Activated naive CD4-positive, alpha-beta T cell treated with anti-CD3 and anti-CD28 coated beads for 36 hours (primary cell): ENCODE data around the gene STAT3. TPM values are rescaled to one million over a fixed set of nuclear protein-coding genes. Genes with fewer than 3 reads are reported as not detected.
A peak's percentile ranks its signal among the peaks of the same experiment; 100 is the strongest.

Source experiments
- CTCF ChIA-PET: fragments of 350-600 bp; sonication (Branson Sonifier 250); formaldehyde crosslinking; loops from one replicate; lab custom pipeline; 2021; ENCODE audit warnings: antibody characterized with exemption; lab: Charles Lee
- DNase-seq: peaks from one replicate; pipeline ENCODE4 v3.0.0-alpha.2; 2020
- H3K27ac Mint-ChIP-seq: one replicate; pipeline ENCODE4 v1.8.0; 2021; ENCODE audit warnings: mild to moderate bottlenecking, mixed read lengths
- H3K27me3 Mint-ChIP-seq: one replicate; pipeline ENCODE4 v1.8.0; 2021; ENCODE audit warnings: low read depth, mixed read lengths
- H3K36me3 Mint-ChIP-seq: one replicate; pipeline ENCODE4 v1.8.0; 2021; ENCODE audit warnings: low read depth, mixed read lengths
- H3K4me1 Mint-ChIP-seq: one replicate; pipeline ENCODE4 v1.8.0; 2021; ENCODE audit warnings: low read depth, mixed read lengths
- H3K4me3 Mint-ChIP-seq: one replicate; pipeline ENCODE4 v1.8.0; 2021; ENCODE audit warnings: mild to moderate bottlenecking, moderate library complexity, mixed read lengths
- H3K9me3 Mint-ChIP-seq: one replicate; pipeline ENCODE4 v1.8.0; 2021; ENCODE audit warnings: mixed read lengths
- intact Hi-C: fragments of 100-400 bp; cut with micrococcal nuclease; formaldehyde crosslinking; loops from one replicate; pipeline ENCODE4 v1.15.1; 2023
- total RNA-seq, 2 experiments: library from RNA; stranded (reverse); gene quantifications; one replicate each; pipeline ENCODE4 v1.2.3, GENCODE V29; 2021

Gene STAT3
- total RNA-seq: 100 to 1,000 TPM; 404 to 408 TPM

GRCh38 chr17:42388381-42389134, at the start of gene STAT3:
Gene STAT3, minus strand, starts transcription at chr17:42388442. Its CDS starts 39,926 bp downstream, at chr17:42348516.
- CTCF ChIA-PET: interaction anchor here (0.6 to 4.8 kb wide), 15 partner anchors 10 to 79 kb away, joined by 3 to 59 read pairs (median 4); no protein-coding TSS in a partner anchor
- Mint-ChIP-seq H3K9me3 (no peaks in the 10 kb centered on the region), H3K36me3 (peaks cover 37% of the 10 kb centered on the region), H3K27ac (peak within 1 kb of the TSS; percentile 100), H3K27me3 (no peaks in the 10 kb centered on the region), H3K4me3 (peak within 1 kb of the TSS; percentile 97), H3K4me1 (peaks cover 47% of the 10 kb centered on the region)
- intact Hi-C loops: loop anchor here (1.0 to 2.0 kb wide), 9 partner anchors 9 to 700 kb away; partner anchors contain the start of gene EIF1
- peak; percentile 100 for DNase-seq

- peaks cover 2% of the 10 kb centered on the region for H3K27me3 Mint-ChIP-seq
- H3K36me3 Mint-ChIP-seq: no peaks in the 10 kb centered on the region
- CTCF ChIA-PET: interaction anchor here (1.2 to 1.3 kb wide), 3 partner anchors 8 to 94 kb away, joined by 3 to 6 read pairs (median 4); no protein-coding TSS in a partner anchor
- no peaks in the 10 kb centered on the region for H3K4me1 Mint-ChIP-seq
- intact Hi-C loops: no loop called here
- no peaks in the 10 kb centered on the region for H3K9me3 Mint-ChIP-seq
- no peak for DNase-seq
- H3K4me3 Mint-ChIP-seq: no peak overlapping the region
- no peak overlapping the region for H3K27ac Mint-ChIP-seq
These were observed 48.1 kb upstream of the STAT3 start for GRCh38 chr17:42436391-42436790.

- Mint-ChIP-seq H3K4me1 (peaks cover 4% of the 10 kb centered on the region), H3K36me3 (no peaks in the 10 kb centered on the region), H3K9me3 (no peaks in the 10 kb centered on the region), H3K4me3 (no peak overlapping the region), H3K27ac (no peak overlapping the region), H3K27me3 (peaks cover 2% of the 10 kb centered on the region)
- intact Hi-C loops: no loop called here
- CTCF ChIA-PET: interaction anchor here (0.9 to 1.7 kb wide), 4 partner anchors 9 to 95 kb away, joined by 5 to 8 read pairs (median 5); partner anchors contain the start of gene CAVIN1
- DNase-seq: no peak
These were observed 43.5 kb upstream of the STAT3 start for GRCh38 chr17:42431758-42432161.

- Mint-ChIP-seq H3K4me1 (peaks cover 4% of the 10 kb centered on the region), H3K9me3 (no peaks in the 10 kb centered on the region), H3K27me3 (peaks cover 2% of the 10 kb centered on the region), H3K36me3 (no peaks in the 10 kb centered on the region), H3K4me3 (no peak overlapping the region), H3K27ac (no peak overlapping the region)
- CTCF ChIA-PET: interaction anchor here (0.6 to 0.7 kb wide), 2 partner anchors 10 to 84 kb away, joined by 3 read pairs; no protein-coding TSS in a partner anchor
- intact Hi-C loops: loop anchor here (10.0 kb wide), 1 partner anchor 245 kb away; the partner anchor contains the start of gene PLEKHH3
- no peak for DNase-seq
These were observed 41.6 kb upstream of the STAT3 start for GRCh38 chr17:42429726-42430447.

GRCh38 chr17:42428141-42428944, 40.1 kb upstream of the STAT3 start:
- no peaks in the 10 kb centered on the region for H3K36me3 Mint-ChIP-seq
- CTCF ChIA-PET: interaction anchor here (0.6 to 1.7 kb wide), 9 partner anchors 9 to 387 kb away, joined by 3 to 6 read pairs (median 3); no protein-coding TSS in a partner anchor
- peaks cover 4% of the 10 kb centered on the region for H3K4me1 Mint-ChIP-seq
- H3K27ac Mint-ChIP-seq: no peak overlapping the region
- peaks cover 9% of the 10 kb centered on the region for H3K27me3 Mint-ChIP-seq
- H3K9me3 Mint-ChIP-seq: no peaks in the 10 kb centered on the region
- intact Hi-C loops: loop anchor here (1.0 to 10.0 kb wide), 3 partner anchors 89 to 246 kb away; partner anchors contain the start of gene PLEKHH3
- peak; percentile 57 for DNase-seq
- no peak overlapping the region for H3K4me3 Mint-ChIP-seq

DNA sequence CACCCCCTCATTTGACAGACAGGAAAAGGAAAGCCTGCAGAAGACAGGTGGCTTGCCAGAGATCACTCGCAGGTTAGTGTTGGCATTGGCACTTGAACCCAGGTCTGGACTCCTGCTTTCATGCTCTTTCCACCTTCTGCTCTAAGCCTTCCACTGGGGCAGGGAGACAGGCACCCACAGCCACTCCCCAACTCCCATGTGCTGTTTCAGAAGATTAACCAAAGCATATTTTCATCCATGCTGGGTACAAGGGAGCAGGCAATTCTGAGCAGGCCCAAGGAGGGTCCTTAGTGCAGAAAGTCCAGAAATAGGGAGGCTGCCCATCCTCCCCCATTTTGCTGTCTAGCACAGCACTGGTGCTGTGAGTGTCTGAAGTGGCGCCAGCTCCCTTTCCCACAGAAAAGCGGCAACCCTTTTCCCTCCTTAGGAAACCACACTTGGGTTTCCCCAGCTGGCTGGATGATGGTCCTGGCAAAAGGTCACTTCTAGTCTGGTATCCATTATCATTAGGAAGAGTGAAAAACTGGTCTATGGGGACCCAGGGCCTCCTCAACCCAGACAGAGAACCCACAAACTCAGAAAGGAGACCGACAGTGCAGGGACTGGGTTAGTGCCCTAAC, 36.9 kb upstream of the STAT3 start:
- H3K4me1 Mint-ChIP-seq: peaks cover 13% of the 10 kb centered on the region
- no peak overlapping the region for H3K4me3 Mint-ChIP-seq
- no peak overlapping the region for H3K27ac Mint-ChIP-seq
- H3K9me3 Mint-ChIP-seq: no peaks in the 10 kb centered on the region
- H3K27me3 Mint-ChIP-seq: peaks cover 20% of the 10 kb centered on the region
- no peak for DNase-seq
- no peaks in the 10 kb centered on the region for H3K36me3 Mint-ChIP-seq
- CTCF ChIA-PET: interaction anchor here (1.1 kb wide), 1 partner anchor 92 kb away, joined by 4 read pairs; no protein-coding TSS in a partner anchor
- intact Hi-C loops: loop anchor here (5.0 to 10.0 kb wide), 2 partner anchors 32 to 250 kb away; partner anchors contain the start of genes ATP6V0A1 and PLEKHH3

GRCh38 chr17:42423766-42424165, 35.5 kb upstream of the STAT3 start:
- intact Hi-C loops: loop anchor here (5.0 to 10.0 kb wide), 2 partner anchors 34 to 251 kb away; partner anchors contain the start of genes ATP6V0A1 and PLEKHH3
- CTCF ChIA-PET: interaction anchor here (0.6 to 1.1 kb wide), 6 partner anchors 16 to 316 kb away, joined by 3 to 5 read pairs (median 4); no protein-coding TSS in a partner anchor
- H3K27ac Mint-ChIP-seq: no peak overlapping the region
- peaks cover 13% of the 10 kb centered on the region for H3K4me1 Mint-ChIP-seq
- no peaks in the 10 kb centered on the region for H3K36me3 Mint-ChIP-seq
- peaks cover 20% of the 10 kb centered on the region for H3K27me3 Mint-ChIP-seq
- DNase-seq: no peak
- no peak overlapping the region for H3K4me3 Mint-ChIP-seq
- H3K9me3 Mint-ChIP-seq: no peaks in the 10 kb centered on the region

DNA sequence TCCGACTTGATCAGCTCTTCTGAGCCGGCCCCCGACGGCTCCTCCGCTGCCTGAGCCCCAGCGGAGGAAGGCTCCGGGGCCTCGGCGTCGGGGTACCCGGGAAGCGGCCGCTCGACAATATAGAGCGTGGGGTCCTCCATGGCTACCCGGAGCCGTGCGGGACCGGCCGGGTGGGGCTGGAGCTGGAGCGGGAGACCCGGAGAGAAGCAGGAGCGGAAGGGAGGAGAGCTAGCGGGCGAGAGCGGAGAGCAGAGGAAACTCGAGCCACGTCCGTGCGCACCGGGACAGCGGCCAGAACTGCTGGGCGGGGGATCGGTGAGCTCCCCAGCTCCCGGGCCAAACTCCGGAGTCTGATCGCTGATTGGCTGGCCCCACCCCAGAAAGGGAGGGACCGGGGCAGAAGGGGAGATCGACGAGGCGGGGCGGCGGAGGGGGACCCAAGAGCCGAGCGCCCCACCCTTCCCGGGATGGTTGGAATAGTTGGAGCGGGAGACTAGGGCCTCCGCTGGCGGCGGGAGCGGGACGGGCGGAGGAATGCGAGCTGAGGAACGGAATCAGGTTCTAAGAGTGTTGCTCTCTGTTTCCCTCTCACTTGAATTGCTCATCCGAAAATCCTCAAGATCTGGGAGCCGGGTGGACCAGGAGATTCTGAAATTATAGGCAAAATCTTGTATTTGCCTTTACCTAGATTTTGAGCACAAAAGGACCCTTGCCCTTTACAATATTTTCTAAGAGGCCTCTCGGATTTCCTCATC, 34.9 kb upstream of the STAT3 start, which contains the start of gene CAVIN1:
CAVIN1 (minus strand) TSS at position 299 of the 755 bp plus-strand sequence; CDS start at position 140, 159 bp downstream.
- Mint-ChIP-seq H3K4me3 (peak within 1 kb of the TSS; percentile 71), H3K36me3 (no peaks in the 10 kb centered on the region), H3K27me3 (peaks cover 20% of the 10 kb centered on the region), H3K9me3 (no peaks in the 10 kb centered on the region), H3K27ac (no peak within 1 kb of the TSS), H3K4me1 (peaks cover 9% of the 10 kb centered on the region)
- CTCF ChIA-PET: interaction anchor here (0.6 to 1.8 kb wide), 12 partner anchors 8 to 315 kb away, joined by 3 to 8 read pairs (median 4); no protein-coding TSS in a partner anchor
- DNase-seq: peak; percentile 22
- intact Hi-C loops: loop anchor here (5.0 to 10.0 kb wide), 2 partner anchors 34 to 252 kb away; partner anchors contain the start of genes ATP6V0A1 and PLEKHH3

GRCh38 chr17:42422412-42422957, 34.2 kb upstream of the STAT3 start:
- DNase-seq: peak; percentile 46
- no peaks in the 10 kb centered on the region for H3K9me3 Mint-ChIP-seq
- CTCF ChIA-PET: interaction anchor here (0.6 to 1.8 kb wide), 7 partner anchors 9 to 200 kb away, joined by 3 to 8 read pairs (median 5); no protein-coding TSS in a partner anchor
- H3K36me3 Mint-ChIP-seq: no peaks in the 10 kb centered on the region
- peaks cover 20% of the 10 kb centered on the region for H3K27me3 Mint-ChIP-seq
- peak overlapping the region; percentile 71 for H3K4me3 Mint-ChIP-seq
- peaks cover 9% of the 10 kb centered on the region for H3K4me1 Mint-ChIP-seq
- no peak overlapping the region for H3K27ac Mint-ChIP-seq
- intact Hi-C loops: loop anchor here (5.0 to 10.0 kb wide), 2 partner anchors 35 to 252 kb away; partner anchors contain the start of genes ATP6V0A1 and PLEKHH3
